WTC11 (cell line): Measurements from ENCODE around the gene PALD1. TPM values are rescaled to one million over a fixed set of nuclear protein-coding genes. Genes with fewer than 3 reads are reported as not detected.

ENCODE experiments used
- ATAC-seq: fragments of 200-7000 bp; cut with Tn5 transposase; 2 replicates; pipeline ENCODE4 v1.10.0; 2021; ENCODE audit warnings: mild to moderate bottlenecking, moderate library complexity
- CTCF ChIA-PET: fragments of 300-600 bp; sonication (Branson Sonifier 250); formaldehyde crosslinking; loops from one replicate; lab custom pipeline; 2021; ENCODE audit warnings: antibody characterized with exemption; lab: Charles Lee
- POLR2A ChIA-PET: fragments of 350-600 bp; sonication (Branson Sonifier 250); formaldehyde crosslinking; loops from one replicate; lab custom pipeline; 2021; ENCODE audit warnings: antibody characterized with exemption; lab: Charles Lee
- DNase-seq: peaks from one replicate; pipeline ENCODE4 v3.0.0; 2021; ENCODE audit warnings: low spot score
- H3K27ac Mint-ChIP-seq: 2 replicates; pipeline ENCODE4 v1.8.0; 2021; ENCODE audit warnings: mixed read lengths
- H3K27me3 Mint-ChIP-seq: 2 replicates; pipeline ENCODE4 v1.8.0; 2021; ENCODE audit warnings: low read depth, mild to moderate bottlenecking, moderate library complexity, mixed read lengths
- H3K36me3 Mint-ChIP-seq: 2 replicates; pipeline ENCODE4 v1.8.0; 2021; ENCODE audit warnings: mixed read lengths
- H3K4me1 Mint-ChIP-seq: 2 replicates; pipeline ENCODE4 v1.8.0; 2022; ENCODE audit warnings: mixed read lengths
- H3K4me3 Mint-ChIP-seq: 2 replicates; pipeline ENCODE4 v1.8.0; 2021; ENCODE audit warnings: mild to moderate bottlenecking, moderate library complexity, mixed read lengths
- H3K9me3 Mint-ChIP-seq: 2 replicates; pipeline ENCODE4 v1.8.0; 2021; ENCODE audit warnings: mixed read lengths
- ARID4B ChIP-seq: sonication (generic); formaldehyde crosslinking; IDR thresholded peaks from 2 replicates; pipeline ENCODE4 v1.8.0; 2023; ENCODE audit warnings: missing genetic modification reagents, mild to moderate bottlenecking, borderline replicate concordance
- CBFB ChIP-seq: sonication (generic); formaldehyde crosslinking; IDR thresholded peaks from 2 replicates; pipeline ENCODE4 v1.8.1; 2022; ENCODE audit warnings: mild to moderate bottlenecking, low read depth, missing genetic modification reagents
- CDX4 ChIP-seq: fragments of 250-450 bp; sonication (Bioruptor Pico); IDR thresholded peaks from 2 replicates; pipeline ENCODE4 v1.9.0; 2021; ENCODE audit warnings: moderate library complexity, mild to moderate bottlenecking, inconsistent platforms, borderline replicate concordance
- CREM ChIP-seq: sonication (generic); formaldehyde crosslinking; IDR thresholded peaks from 2 replicates; pipeline ENCODE4 v1.8.1; 2022; ENCODE audit warnings: mild to moderate bottlenecking, missing genetic modification reagents, moderate library complexity
- E2F4 ChIP-seq: sonication (generic); formaldehyde crosslinking; IDR thresholded peaks from 2 replicates; pipeline ENCODE4 v1.8.1; 2022; ENCODE audit warnings: low read depth, mild to moderate bottlenecking, moderate library complexity, missing genetic modification reagents, borderline replicate concordance
- ETV6 ChIP-seq: sonication (generic); formaldehyde crosslinking; IDR thresholded peaks from 2 replicates; pipeline ENCODE4 v1.8.1; 2022; ENCODE audit warnings: mild to moderate bottlenecking, missing genetic modification reagents
- GRHL2 ChIP-seq: fragments of 250-450 bp; sonication (Bioruptor Pico); IDR thresholded peaks from 2 replicates; pipeline ENCODE4 v1.8.0; 2022; ENCODE audit warnings: mild to moderate bottlenecking, moderate library complexity; ENCODE audit not compliant: insufficient replicate concordance, severe bottlenecking
- IRF1 ChIP-seq: sonication (generic); formaldehyde crosslinking; IDR thresholded peaks from 2 replicates; pipeline ENCODE4 v1.8.0; 2023; ENCODE audit warnings: missing genetic modification reagents
- NR2C2 ChIP-seq: sonication (generic); formaldehyde crosslinking; IDR thresholded peaks from 2 replicates; pipeline ENCODE4 v1.8.0; 2022; ENCODE audit warnings: mild to moderate bottlenecking, missing genetic modification reagents
- NR3C1 ChIP-seq: sonication (generic); formaldehyde crosslinking; conservative IDR thresholded peaks from 2 replicates; pipeline ENCODE4 v1.8.1; 2023; ENCODE audit warnings: low read depth, mild to moderate bottlenecking, missing genetic modification reagents
- RELA ChIP-seq: sonication (generic); formaldehyde crosslinking; IDR thresholded peaks from 2 replicates; pipeline ENCODE4 v1.8.1; 2022; ENCODE audit warnings: missing genetic modification reagents, mild to moderate bottlenecking, borderline replicate concordance
- TP53 ChIP-seq: sonication (generic); formaldehyde crosslinking; IDR thresholded peaks from 2 replicates; pipeline ENCODE4 v1.8.1; 2023; ENCODE audit warnings: mild to moderate bottlenecking, missing genetic modification reagents
- ZBTB43 ChIP-seq: sonication (generic); formaldehyde crosslinking; IDR thresholded peaks from 2 replicates; pipeline ENCODE4 v1.8.1; 2023; ENCODE audit warnings: mild to moderate bottlenecking, missing genetic modification reagents
- ZNF121 ChIP-seq: sonication (generic); formaldehyde crosslinking; IDR thresholded peaks from 2 replicates; pipeline ENCODE4 v1.8.0; 2023; ENCODE audit warnings: missing genetic modification reagents
- ZNF232 ChIP-seq: sonication (generic); formaldehyde crosslinking; IDR thresholded peaks from 2 replicates; pipeline ENCODE4 v1.8.0; 2022; ENCODE audit warnings: mild to moderate bottlenecking, missing genetic modification reagents
- ZNF423 ChIP-seq: fragments of 250-450 bp; sonication (Bioruptor Pico); IDR thresholded peaks from 2 replicates; pipeline ENCODE4 v2.1.2; 2022; ENCODE audit warnings: mild to moderate bottlenecking, moderate library complexity
- ZNF425 ChIP-seq: fragments of 250-450 bp; sonication (Bioruptor Pico); conservative IDR thresholded peaks from 2 replicates; pipeline ENCODE4 v1.9.0; 2021; ENCODE audit warnings: mild to moderate bottlenecking
- ZNF532 ChIP-seq: fragments of 250-450 bp; sonication (Bioruptor Pico); IDR thresholded peaks from 2 replicates; pipeline ENCODE4 v1.9.0; 2021; ENCODE audit warnings: mild to moderate bottlenecking, borderline replicate concordance
- total RNA-seq: library from RNA; stranded (reverse); gene quantifications from 3 replicates; pipeline ENCODE4 v1.2.3, GENCODE V29; 2021

Gene PALD1
- total RNA-seq, 1 experiment from 2014 or later: 43.6 TPM

- TF ChIP-seq ZNF532 (CRISPR knock-in tag): no peak
- no peak for TF ChIP-seq CBFB (CRISPR knock-in tag)
- no peak for TF ChIP-seq ZNF423
- no peak for TF ChIP-seq CDX4 (CRISPR knock-in tag)
- TF ChIP-seq CREM: no peak
- TF ChIP-seq ETV6 (CRISPR knock-in tag): no peak
- no peak for TF ChIP-seq ZNF425 (CRISPR knock-in tag)
- TF ChIP-seq, all 79 proteins: peak for 7
Observed at GRCh38 chr10:70540089-70540788, 61.7 kb downstream of the PALD1 start (continued).

- Mint-ChIP-seq H3K9me3 (no peaks in the 10 kb centered on the region), H3K4me3 (no peak overlapping the region), H3K4me1 (peaks cover 16% of the 10 kb centered on the region), H3K27me3 (no peaks in the 10 kb centered on the region), H3K36me3 (no peaks in the 10 kb centered on the region; the same call in 1 of the 2 replicates), H3K27ac (no peak overlapping the region)
- DNase-seq (no peak), ATAC-seq (no peak)
- ChIA-PET CTCF (interaction anchor here (0.6 to 6.6 kb wide), 24 partner anchors 8 to 319 kb away, joined by 3 to 187 read pairs (median 4); partner anchors contain the start of gene EIF4EBP2), POLR2A (no interaction called here)
- TF ChIP-seq NR3C1 (no peak), ZBTB43 (CRISPR knock-in tag) (no peak), ZNF121 (CRISPR knock-in tag) (no peak), ZNF232 (CRISPR knock-in tag) (no peak), NR2C2 (CRISPR knock-in tag) (no peak), E2F4 (no peak), IRF1 (CRISPR knock-in tag) (no peak), ARID4B (CRISPR knock-in tag) (no peak), GRHL2 (no peak), RELA (CRISPR knock-in tag) (no peak), TP53 (CRISPR knock-in tag) (no peak)
Observed at GRCh38 chr10:70540789-70541360, 62.3 kb downstream of the PALD1 start.
